A673 (cell line): ENCODE results near the gene ZFPL1. TPM values are rescaled to one million over a fixed set of nuclear protein-coding genes. Genes with fewer than 3 reads are reported as not detected.

ENCODE experiments used
- BruUV-seq: library from RNA; stranded (reverse); fragments of 400-500 nt; replicated peaks from 2 replicates; lab custom pipeline; 2021; lab: Mats Ljungman, UMichigan
- CTCF ChIA-PET: fragments of 300-600 bp; sonication (Branson Sonifier 250); formaldehyde crosslinking; loops from one replicate; lab custom pipeline; 2022; ENCODE audit warnings: antibody characterized with exemption; lab: Charles Lee
- POLR2A ChIA-PET: fragments of 300-600 bp; sonication (Branson Sonifier 250); formaldehyde crosslinking; loops from one replicate; lab custom pipeline; 2022; ENCODE audit warnings: antibody characterized with exemption; ENCODE audit not compliant: low non-redundant PET; lab: Charles Lee
- DNase-seq: peaks from one replicate; pipeline ENCODE4 v3.0.0-alpha.2; 2015; ENCODE audit warnings: low spot score
- H3K27ac ChIP-seq: fragments of 200-600 bp; sonication (generic); 2 replicates; pipeline ENCODE4 v1.5.1; 2016; ENCODE audit warnings: mixed run types, low read depth, mild to moderate bottlenecking, mixed read lengths, antibody characterized with exemption, low read length; ENCODE audit not compliant: poor library complexity, severe bottlenecking
- H3K27me3 ChIP-seq: fragments of 200-600 bp; sonication (generic); replicated peaks from 2 replicates; pipeline ENCODE4 v1.6.1; 2017; ENCODE audit warnings: mixed run types, low read depth, mild to moderate bottlenecking, mixed read lengths, antibody characterized with exemption, low read length; ENCODE audit not compliant: insufficient read depth, poor library complexity
- H3K36me3 ChIP-seq: fragments of 200-600 bp; sonication (generic); 2 replicates; pipeline ENCODE4 v1.6.1; 2016; ENCODE audit warnings: mixed run types, mild to moderate bottlenecking, mixed read lengths, antibody characterized with exemption, low read length; ENCODE audit not compliant: insufficient read depth, poor library complexity, severe bottlenecking
- H3K4me1 ChIP-seq: fragments of 200-600 bp; sonication (generic); 2 replicates; pipeline ENCODE4 v1.6.1; 2017; ENCODE audit warnings: mixed run types, mild to moderate bottlenecking, mixed read lengths, antibody characterized with exemption, low read length; ENCODE audit not compliant: insufficient read depth, poor library complexity, severe bottlenecking
- H3K4me3 ChIP-seq: fragments of 200-600 bp; sonication (generic); 2 replicates; pipeline ENCODE4 v1.5.1; 2016; ENCODE audit warnings: low read depth, mixed run types, mild to moderate bottlenecking, mixed read lengths, low read length; ENCODE audit not compliant: poor library complexity, severe bottlenecking
- H3K9me3 ChIP-seq: fragments of 200-600 bp; sonication (generic); 2 replicates; pipeline ENCODE4 v1.6.1; 2016; ENCODE audit warnings: mixed run types, low read depth, mild to moderate bottlenecking, mixed read lengths, antibody characterized with exemption, low read length; ENCODE audit not compliant: poor library complexity, severe bottlenecking
- CTCF ChIP-seq: fragments of 300-800, 200-600 bp; sonication (generic); conservative IDR thresholded peaks from 2 replicates; pipeline ENCODE4 v1.5.1; 2017; ENCODE audit warnings: low read depth, mild to moderate bottlenecking, antibody characterized with exemption, low read length, moderate library complexity, mixed read lengths
- EZH2 ChIP-seq: fragments of 200-600 bp; sonication (generic); IDR thresholded peaks from 2 replicates; pipeline ENCODE4 v1.6.1; 2017; ENCODE audit warnings: borderline replicate concordance, low read depth, mild to moderate bottlenecking, mixed read lengths, antibody characterized with exemption, low read length; ENCODE audit not compliant: poor library complexity, severe bottlenecking
- intact Hi-C: fragments of 100-400 bp; cut with micrococcal nuclease; formaldehyde crosslinking; loops from one replicate; pipeline ENCODE4 v1.10.0; 2022; ENCODE audit not compliant: unreplicated experiment
- total RNA-seq: library from RNA; stranded (reverse); gene quantifications from 2 replicates; pipeline ENCODE4 v1.2.3, GENCODE V29; 2021

The ZFPL1 gene
- total RNA-seq, 1 experiment from 2014 or later = 46.6 TPM

DNA sequence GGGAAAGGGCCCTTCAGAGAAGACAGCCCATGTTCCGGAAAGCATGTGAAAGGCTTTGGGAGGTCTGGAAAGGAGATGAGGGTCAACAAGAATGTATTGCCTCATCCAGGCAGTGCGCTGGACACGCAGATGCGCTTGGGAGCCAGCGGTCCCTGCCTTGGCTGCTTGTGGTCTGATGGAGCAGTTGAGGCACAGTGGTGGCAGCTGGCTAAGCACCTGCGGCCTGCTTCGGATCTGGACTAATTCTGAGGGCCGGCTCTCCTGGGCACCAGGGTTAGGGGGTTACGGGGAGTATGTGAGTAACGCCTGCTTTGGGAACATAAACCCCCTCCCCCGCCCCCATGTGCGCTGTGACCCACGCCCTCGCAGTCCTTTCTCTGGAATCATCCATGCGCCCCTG, 23.1 kb downstream of the ZFPL1 start:
- no peak for TF ChIP-seq EZH2
- TF ChIP-seq CTCF = no peak
- ChIA-PET CTCF (no interaction called here), POLR2A (interaction anchor here (0.6 kb wide), 1 partner anchor 10 kb away, joined by 3 read pairs; no protein-coding TSS in a partner anchor)
- BruUV-seq = no TSS peak
- intact Hi-C loops = no loop called here
- Histone ChIP-seq H3K4me1 (peaks cover 9% of the 10 kb centered on the region), H3K27me3 (no peaks in the 10 kb centered on the region), H3K4me3 (no peak overlapping the region), H3K27ac (no peak overlapping the region), H3K9me3 (no peaks in the 10 kb centered on the region), H3K36me3 (no peaks in the 10 kb centered on the region)
- DNase-seq = no peak

DNA sequence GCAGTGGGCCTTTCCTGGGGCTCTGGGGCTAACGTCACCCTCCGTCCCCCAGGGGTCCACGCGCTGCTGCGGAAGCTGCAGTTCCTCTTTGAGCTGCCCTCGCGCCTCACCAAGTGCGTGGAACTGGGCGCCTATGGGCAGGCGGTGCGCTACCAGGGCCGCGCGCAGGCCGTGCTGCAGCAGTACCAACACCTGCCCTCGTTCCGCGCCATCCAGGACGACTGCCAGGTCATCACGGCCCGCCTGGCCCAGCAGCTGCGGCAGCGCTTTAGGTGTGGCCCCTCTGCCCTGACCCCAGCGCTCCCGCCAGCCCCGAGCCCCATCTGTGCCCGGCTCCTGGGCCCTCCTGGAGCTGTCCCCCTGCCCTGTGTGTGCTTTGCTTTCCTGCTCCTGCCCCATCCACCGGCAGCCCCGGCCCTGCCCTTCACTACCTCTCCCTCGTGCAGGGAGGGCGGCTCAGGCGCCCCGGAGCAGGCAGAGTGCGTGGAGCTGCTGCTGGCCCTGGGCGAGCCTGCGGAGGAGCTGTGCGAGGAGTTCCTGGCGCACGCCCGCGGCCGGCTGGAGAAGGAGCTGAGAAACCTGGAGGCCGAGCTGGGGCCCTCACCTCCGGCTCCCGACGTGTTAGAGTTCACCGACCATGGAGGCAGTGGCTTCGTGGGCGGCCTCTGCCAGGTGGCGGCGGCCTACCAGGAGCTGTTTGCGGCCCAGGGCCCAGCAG, 23.9 kb downstream of the ZFPL1 start:
- no peak overlapping the region for H3K4me3 ChIP-seq
- ChIA-PET POLR2A (interaction anchor here (0.6 kb wide), 1 partner anchor 9 kb away, joined by 3 read pairs; no protein-coding TSS in a partner anchor), CTCF (no interaction called here)
- TF ChIP-seq CTCF (no peak), EZH2 (no peak)
- intact Hi-C loops = no loop called here
- H3K9me3 ChIP-seq = no peaks in the 10 kb centered on the region
- no peak for DNase-seq
- H3K4me1 ChIP-seq = peaks cover 11% of the 10 kb centered on the region
- no TSS peak for BruUV-seq
- no peaks in the 10 kb centered on the region for H3K27me3 ChIP-seq
- H3K27ac ChIP-seq = no peak overlapping the region
- H3K36me3 ChIP-seq = no peaks in the 10 kb centered on the region

DNA sequence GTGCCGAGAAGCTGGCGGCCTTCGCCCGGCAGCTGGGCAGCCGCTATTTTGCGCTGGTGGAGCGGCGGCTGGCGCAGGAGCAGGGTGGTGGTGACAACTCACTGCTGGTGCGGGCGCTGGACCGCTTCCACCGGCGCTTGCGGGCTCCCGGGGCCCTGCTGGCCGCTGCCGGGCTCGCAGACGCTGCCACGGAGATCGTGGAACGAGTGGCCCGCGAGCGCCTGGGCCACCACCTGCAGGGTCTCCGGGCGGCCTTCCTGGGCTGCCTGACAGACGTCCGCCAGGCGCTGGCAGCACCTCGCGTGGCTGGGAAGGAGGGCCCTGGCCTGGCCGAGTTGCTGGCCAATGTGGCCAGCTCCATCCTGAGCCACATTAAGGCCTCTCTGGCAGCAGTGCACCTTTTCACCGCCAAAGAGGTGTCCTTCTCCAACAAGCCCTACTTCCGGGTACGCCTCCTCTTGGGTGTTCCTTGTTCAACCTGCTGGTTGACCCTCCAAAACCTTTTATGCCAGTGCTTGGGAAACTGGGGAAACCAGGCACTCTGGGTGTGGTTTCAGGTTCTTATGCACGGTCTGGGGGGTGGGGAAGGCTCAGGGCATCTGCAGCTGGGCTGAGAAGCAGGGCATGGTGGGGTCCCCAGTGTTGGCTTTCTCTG, 24.6 kb downstream of the ZFPL1 start:
- CTCF ChIA-PET = no interaction called here
- no TSS peak for BruUV-seq
- H3K27ac ChIP-seq = no peak overlapping the region
- intact Hi-C loops = no loop called here
- no peak for DNase-seq
- no peaks in the 10 kb centered on the region for H3K9me3 ChIP-seq
- H3K4me1 ChIP-seq = peaks cover 17% of the 10 kb centered on the region
- POLR2A ChIA-PET = no interaction called here
- no peaks in the 10 kb centered on the region for H3K36me3 ChIP-seq
- TF ChIP-seq EZH2 = no peak
- no peak for TF ChIP-seq CTCF
- no peak overlapping the region for H3K4me3 ChIP-seq
- no peaks in the 10 kb centered on the region for H3K27me3 ChIP-seq
